Measurements from ENCODE around the gene CLEC5A.
"Not testable (repeated sequence)": the region's sequence is repeated elsewhere in the genome, so short reads cannot be mapped to it uniquely, and the experiment has no call there.

DNA sequence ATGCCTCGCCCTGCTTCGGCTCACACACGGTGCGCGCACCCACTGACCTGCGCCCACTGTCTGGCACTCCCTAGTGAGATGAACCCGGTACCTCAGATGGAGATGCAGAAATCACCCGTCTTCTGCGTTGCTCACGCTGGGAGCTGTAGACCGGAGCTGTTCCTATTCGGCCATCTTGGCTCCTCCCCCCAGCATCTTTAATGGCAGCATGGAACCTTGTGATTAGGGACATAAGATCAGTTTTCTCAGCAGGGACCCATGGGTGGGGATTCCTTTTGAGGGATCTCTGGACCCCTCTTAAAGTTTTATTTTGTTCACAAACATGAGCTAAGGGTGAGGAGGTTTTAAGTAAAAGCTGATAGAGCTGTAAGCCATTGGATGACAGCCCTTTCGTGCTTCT, 39.2 kb upstream of the CLEC5A start:
- TF ChIP-seq, protein P1, sequence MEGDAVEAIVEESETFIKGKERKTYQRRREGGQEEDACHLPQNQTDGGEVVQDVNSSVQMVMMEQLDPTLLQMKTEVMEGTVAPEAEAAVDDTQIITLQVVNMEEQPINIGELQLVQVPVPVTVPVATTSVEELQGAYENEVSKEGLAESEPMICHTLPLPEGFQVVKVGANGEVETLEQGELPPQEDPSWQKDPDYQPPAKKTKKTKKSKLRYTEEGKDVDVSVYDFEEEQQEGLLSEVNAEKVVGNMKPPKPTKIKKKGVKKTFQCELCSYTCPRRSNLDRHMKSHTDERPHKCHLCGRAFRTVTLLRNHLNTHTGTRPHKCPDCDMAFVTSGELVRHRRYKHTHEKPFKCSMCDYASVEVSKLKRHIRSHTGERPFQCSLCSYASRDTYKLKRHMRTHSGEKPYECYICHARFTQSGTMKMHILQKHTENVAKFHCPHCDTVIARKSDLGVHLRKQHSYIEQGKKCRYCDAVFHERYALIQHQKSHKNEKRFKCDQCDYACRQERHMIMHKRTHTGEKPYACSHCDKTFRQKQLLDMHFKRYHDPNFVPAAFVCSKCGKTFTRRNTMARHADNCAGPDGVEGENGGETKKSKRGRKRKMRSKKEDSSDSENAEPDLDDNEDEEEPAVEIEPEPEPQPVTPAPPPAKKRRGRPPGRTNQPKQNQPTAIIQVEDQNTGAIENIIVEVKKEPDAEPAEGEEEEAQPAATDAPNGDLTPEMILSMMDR (IDR thresholded peaks at IDR 0.05) = not testable (repeated sequence)
- TF ChIP-seq POLR2A (IDR thresholded peaks at IDR 0.05) = not testable (repeated sequence)

All from lower leg skin (tissue), 3 donors.